ENCODE measurements around the gene ZBTB1. TPM values are rescaled to one million over a fixed set of nuclear protein-coding genes. Genes with fewer than 3 reads are reported as not detected.
A peak's percentile ranks its signal among the peaks of the same experiment; 100 is the strongest.
"Not testable (repeated sequence)": the region's sequence is repeated elsewhere in the genome, so short reads cannot be mapped to it uniquely, and the experiment has no call there.

ZBTB1 gene
- total RNA-seq, 1 donor from 2014 or later, result 46.1 TPM

GRCh38 chr14:64516969-64517368, 12.4 kb downstream of the ZBTB1 start:
- H3K27ac ChIP-seq, result no peak overlapping the region
- H3K27me3 ChIP-seq (ENCODE audit: low read depth), result no peaks in the 10 kb centered on the region
- H3K4me3 ChIP-seq, result no peak overlapping the region
- peaks cover 6% of the 10 kb centered on the region for H3K36me3 ChIP-seq
- no peak for ATAC-seq
- no peak for DNase-seq
- TF ChIP-seq CTCF (IDR thresholded peaks at IDR 0.05), result no peak
- intact Hi-C loops (cut with DNase I), result no loop called here
- no peaks in the 10 kb centered on the region for H3K9me3 ChIP-seq
- H3K4me1 ChIP-seq, result peaks cover 30% of the 10 kb centered on the region

GRCh38 chr14:64517667-64518066, 13.1 kb downstream of the ZBTB1 start:
- H3K9me3 ChIP-seq; intact Hi-C loops (cut with DNase I); H3K27ac ChIP-seq; H3K4me3 ChIP-seq; ATAC-seq; H3K27me3 ChIP-seq (ENCODE audit: low read depth); DNase-seq: not testable (repeated sequence)
- peaks cover 26% of the 10 kb centered on the region for H3K4me1 ChIP-seq
- H3K36me3 ChIP-seq, result peaks cover 13% of the 10 kb centered on the region

GRCh38 chr14:64518229-64518628, 13.7 kb downstream of the ZBTB1 start:
- TF ChIP-seq CTCF (IDR thresholded peaks at IDR 0.05), result no peak
- Histone ChIP-seq H3K9me3 (no peaks in the 10 kb centered on the region), H3K4me1 (peaks cover 23% of the 10 kb centered on the region), H3K27ac (no peak overlapping the region), H3K36me3 (peaks cover 19% of the 10 kb centered on the region), H3K4me3 (no peak overlapping the region), H3K27me3 (ENCODE audit: low read depth) (no peaks in the 10 kb centered on the region)
- DNase-seq (no peak), ATAC-seq (no peak)
- intact Hi-C loops (cut with DNase I), result no loop called here

- H3K4me1 ChIP-seq, result peaks cover 9% of the 10 kb centered on the region
- no peaks in the 10 kb centered on the region for H3K9me3 ChIP-seq
- H3K27me3 ChIP-seq (ENCODE audit: low read depth), result no peaks in the 10 kb centered on the region
- no peak overlapping the region for H3K27ac ChIP-seq
- no peak overlapping the region for H3K4me3 ChIP-seq
- ATAC-seq (peak in 1 of 2 donors; percentile 72), DNase-seq (peak; percentile 62)
- TF ChIP-seq CTCF (IDR thresholded peaks at IDR 0.05), result no peak
- intact Hi-C loops (cut with DNase I), result no loop called here
- peaks cover 21% of the 10 kb centered on the region for H3K36me3 ChIP-seq
Observed at GRCh38 chr14:64520699-64521098, 16.1 kb downstream of the ZBTB1 start.

GRCh38 chr14:64522591-64523355, 18.2 kb downstream of the ZBTB1 start:
- no peak for DNase-seq
- intact Hi-C loops (cut with DNase I), result no loop called here

More at GRCh38 chr14:64522591-64523355, 18.2 kb downstream of the ZBTB1 start:
- peaks cover 21% of the 10 kb centered on the region for H3K36me3 ChIP-seq
- no peaks in the 10 kb centered on the region for H3K4me1 ChIP-seq
- ATAC-seq, result no peak
- TF ChIP-seq CTCF (IDR thresholded peaks at IDR 0.05), result no peak
- H3K27ac ChIP-seq, result no peak overlapping the region
- no peaks in the 10 kb centered on the region for H3K27me3 ChIP-seq (ENCODE audit: low read depth)
- no peak overlapping the region for H3K4me3 ChIP-seq
- H3K9me3 ChIP-seq, result no peaks in the 10 kb centered on the region

All from lower lobe of right lung (tissue), 2 donors.